ENCODE results near the gene RANGRF. TPM values are rescaled to one million over a fixed set of nuclear protein-coding genes. Genes with fewer than 3 reads are reported as not detected.

RANGRF gene, protein sequence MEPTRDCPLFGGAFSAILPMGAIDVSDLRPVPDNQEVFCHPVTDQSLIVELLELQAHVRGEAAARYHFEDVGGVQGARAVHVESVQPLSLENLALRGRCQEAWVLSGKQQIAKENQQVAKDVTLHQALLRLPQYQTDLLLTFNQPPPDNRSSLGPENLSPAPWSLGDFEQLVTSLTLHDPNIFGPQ
- total RNA-seq: 5.6 TPM

DNA sequence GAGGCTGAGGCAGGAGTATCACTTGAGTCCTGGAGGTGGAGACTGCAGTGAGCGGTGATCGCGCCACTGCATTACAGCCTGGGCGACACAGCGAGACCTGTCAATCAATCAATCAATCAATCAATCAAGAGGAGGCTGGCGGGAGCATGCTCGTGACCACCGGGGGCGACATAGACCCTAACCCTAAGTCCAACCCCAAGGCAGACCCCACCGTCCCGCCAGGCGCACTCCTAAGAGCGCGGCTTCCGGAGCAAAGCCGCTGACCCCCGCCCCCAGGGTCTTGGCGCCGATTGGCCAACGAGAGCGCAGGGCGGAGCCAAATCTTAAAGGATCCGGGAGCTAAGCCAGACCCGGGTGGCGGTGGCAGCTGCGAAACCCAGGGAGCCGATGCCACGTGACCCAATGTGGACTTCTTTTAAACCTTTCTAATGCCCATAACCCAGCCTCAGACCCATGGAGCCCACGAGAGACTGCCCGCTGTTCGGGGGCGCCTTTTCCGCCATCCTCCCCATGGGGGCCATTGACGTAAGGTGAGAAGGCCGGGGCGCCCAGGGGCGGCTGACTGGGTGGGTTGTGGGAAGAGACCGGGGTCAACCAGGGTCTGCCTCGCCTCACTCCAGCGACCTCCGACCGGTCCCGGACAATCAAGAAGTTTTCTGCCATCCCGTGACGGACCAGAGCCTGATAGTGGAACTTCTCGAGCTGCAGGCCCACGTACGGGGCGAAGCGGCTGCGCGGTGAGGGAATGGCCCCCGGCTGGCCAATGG, at the start of gene RANGRF:
Gene RANGRF (plus strand): TSS at position 335 of the 767 bp plus-strand sequence. CDS start 119 bp downstream, at position 454.

GRCh38 chr17:8248751-8249607, 39.5 kb upstream of the RANGRF start, which contains the start of gene PFAS:
PFAS (plus strand) TSS chr17:8249289; CDS start chr17:8253938, 4,649 bp downstream.

DNA sequence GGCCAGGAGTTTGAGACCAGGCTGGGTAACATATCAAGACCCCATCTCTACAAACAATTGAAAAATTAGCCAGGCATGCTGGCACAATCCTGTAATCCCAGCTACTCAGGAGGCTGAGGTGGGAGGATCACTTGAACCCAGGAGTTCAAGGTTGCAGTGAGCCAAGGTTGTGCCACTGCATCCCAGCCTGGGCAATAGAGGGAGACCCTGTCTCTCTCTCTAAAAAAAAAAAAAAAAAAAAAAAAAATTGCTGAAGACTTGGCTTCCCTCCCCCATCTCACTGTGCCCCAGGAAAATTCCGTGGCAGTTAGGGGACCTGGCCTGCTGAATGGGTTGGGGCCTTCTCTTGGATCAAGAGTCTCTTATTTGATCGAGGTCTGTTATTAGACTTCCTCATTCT, 51.1 kb downstream of the RANGRF start, which contains the start of gene ODF4:
Gene ODF4 (plus strand): TSS at position 301 of the 400 bp plus-strand sequence. CDS start 212 bp downstream, outside the sequence.

Small RNA genes lying within 50 kb of the gene (small RNA-seq; reads per million reads assigned to genes)
- gene RF00265 (ENCODE audit: low replicate concordance): not detected

Other genes starting within 250 kb of the RANGRF start
- gene ALOX15B, start 249.6 kb upstream of the RANGRF start, total RNA-seq: not detected
- gene ALOX12B, start 201.0 kb upstream of the RANGRF start, total RNA-seq: 0.63 TPM
- gene ALOXE3, start 170.2 kb upstream of the RANGRF start, total RNA-seq: 0.63 TPM
- 1.9 TPM for gene HES7, start 164.6 kb upstream of the RANGRF start, total RNA-seq
- 16.6 TPM for gene PER1, start 136.3 kb upstream of the RANGRF start, total RNA-seq
- gene VAMP2, start 125.7 kb upstream of the RANGRF start, total RNA-seq: 40.7 TPM
- gene TMEM107, start 112.3 kb upstream of the RANGRF start, total RNA-seq: 17.5 TPM
- gene BORCS6, start 98.5 kb upstream of the RANGRF start, total RNA-seq: 4.1 TPM
- gene AURKB, start 78.1 kb upstream of the RANGRF start, total RNA-seq: 10.0 TPM
- gene CTC1, start 40.6 kb upstream of the RANGRF start, total RNA-seq: 36.0 TPM
- gene PFAS, start 39.4 kb upstream of the RANGRF start, total RNA-seq: 35.1 TPM
- gene SLC25A35, start 6.7 kb downstream of the RANGRF start, total RNA-seq: 0.31 TPM
- 0.63 TPM for gene ARHGEF15, start 21.6 kb downstream of the RANGRF start, total RNA-seq
- gene ODF4, start 51.2 kb downstream of the RANGRF start, total RNA-seq: not detected
- 3,473 TPM for gene RPL26, start 94.5 kb downstream of the RANGRF start, total RNA-seq
- gene RNF222, start 109.2 kb downstream of the RANGRF start, total RNA-seq: not detected
- gene NDEL1, start 147.2 kb downstream of the RANGRF start, total RNA-seq: 70.7 TPM

Measured in parietal lobe (tissue), 2 donors.